Neural progenitor cell (in vitro differentiated cells): ENCODE measurements around the gene GALNT17. TPM values are rescaled to one million over a fixed set of nuclear protein-coding genes. Genes with fewer than 3 reads are reported as not detected.

Experiments
- DNase-seq: peaks from one replicate; pipeline ENCODE4 v3.0.0-alpha.2; 2016; ENCODE audit warnings: low spot score
- H2AFZ ChIP-seq: fragments of 200-600 bp; sonication (generic); replicated peaks from 2 replicates; pipeline ENCODE4 v1.6.1; 2016; ENCODE audit warnings: antibody characterized with exemption
- H3F3A ChIP-seq: fragments of 200-600 bp; sonication (generic); 2 replicates; pipeline ENCODE4 v1.6.1; 2016; ENCODE audit warnings: antibody characterized with exemption, low read depth
- H3K27ac ChIP-seq: fragments of 200-600 bp; sonication (generic); 2 replicates; pipeline ENCODE4 v1.5.1; 2016; ENCODE audit warnings: mild to moderate bottlenecking
- H3K27me3 ChIP-seq: fragments of 200-600 bp; sonication (generic); 2 replicates; pipeline ENCODE4 v1.6.1; 2016; ENCODE audit warnings: mild to moderate bottlenecking, moderate library complexity
- H3K36me3 ChIP-seq: fragments of 200-600 bp; sonication (generic); 2 replicates; pipeline ENCODE4 v1.5.1; 2016
- H3K4me1 ChIP-seq: fragments of 200-600 bp; sonication (generic); 2 replicates; pipeline ENCODE4 v1.6.1; 2016; ENCODE audit warnings: mixed run types
- H3K4me2 ChIP-seq: fragments of 200-600 bp; sonication (generic); 2 replicates; pipeline ENCODE4 v1.6.1; 2016
- H3K4me3 ChIP-seq: fragments of 200-600 bp; sonication (generic); 2 replicates; pipeline ENCODE4 v1.5.1; 2016
- H3K79me2 ChIP-seq: fragments of 200-600 bp; sonication (generic); 2 replicates; pipeline ENCODE4 v1.6.1; 2016; ENCODE audit warnings: low read depth
- H3K9ac ChIP-seq: fragments of 200-600 bp; sonication (generic); 2 replicates; pipeline ENCODE4 v1.6.1; 2016
- H3K9me3 ChIP-seq: fragments of 200-600 bp; sonication (generic); 2 replicates; pipeline ENCODE4 v1.5.1; 2016; ENCODE audit warnings: low read depth
- H4K20me1 ChIP-seq: fragments of 200-600 bp; sonication (generic); 2 replicates; pipeline ENCODE4 v1.6.1; 2016; ENCODE audit warnings: low read depth
- H3K27ac Mint-ChIP-seq: 3 replicates; pipeline ENCODE4 v1.8.0; 2021; ENCODE audit warnings: mixed read lengths
- H3K27me3 Mint-ChIP-seq: 2 replicates; pipeline ENCODE4 v1.8.0; 2022; ENCODE audit warnings: low read depth, mild to moderate bottlenecking, inconsistent platforms, moderate library complexity, mixed read lengths; ENCODE audit not compliant: insufficient read depth
- H3K36me3 Mint-ChIP-seq: 3 replicates; pipeline ENCODE4 v1.8.0; 2021; ENCODE audit warnings: mixed read lengths
- H3K4me1 Mint-ChIP-seq: 3 replicates; pipeline ENCODE4 v1.8.0; 2021; ENCODE audit warnings: mixed read lengths
- H3K4me3 Mint-ChIP-seq: 3 replicates; pipeline ENCODE4 v1.8.0; 2021; ENCODE audit warnings: mild to moderate bottlenecking, moderate library complexity, mixed read lengths
- H3K9me3 Mint-ChIP-seq: 3 replicates; pipeline ENCODE4 v1.8.0; 2020; ENCODE audit warnings: mixed read lengths
- CTCF ChIP-seq: fragments of 200-600 bp; sonication (generic); IDR thresholded peaks from 2 replicates; pipeline ENCODE4 v1.5.1; 2017; ENCODE audit warnings: antibody characterized with exemption, mild to moderate bottlenecking
- EZH2 ChIP-seq: fragments of 200-600 bp; sonication (generic); IDR thresholded peaks from 2 replicates; pipeline ENCODE4 v1.6.1; 2017; ENCODE audit warnings: antibody characterized with exemption, mild to moderate bottlenecking, moderate library complexity
- EZH2phosphoT487 ChIP-seq: fragments of 200-600 bp; sonication (generic); IDR thresholded peaks from 2 replicates; pipeline ENCODE4 v1.6.1; 2017; ENCODE audit warnings: antibody characterized with exemption
- total RNA-seq: library from RNA; depleted of rRNA; stranded (reverse); fragments of >200 nt; gene quantifications from 2 replicates; pipeline ENCODE4 v1.2.3, GENCODE V29; 2015; ENCODE audit warnings: low replicate concordance

GALNT17 gene
- total RNA-seq, 1 donor from 2014 or later: 17.1 TPM

GRCh38 chr7:71145906-71146901 lies 14.3 kb downstream of the GALNT17 start:
- peaks cover 79% of the 10 kb centered on the region for H3K79me2 ChIP-seq
- H2AFZ ChIP-seq: no peak overlapping the region
- Mint-ChIP-seq H3K27ac (peak overlapping the region; percentile 42), H3K36me3 (peaks cover 15% of the 10 kb centered on the region), H3K4me3 (no peak overlapping the region), H3K9me3 (peaks cover 9% of the 10 kb centered on the region), H3K27me3 (peaks cover 8% of the 10 kb centered on the region), H3K4me1 (peaks cover 10% of the 10 kb centered on the region)
- no peaks in the 10 kb centered on the region for H3K27me3 ChIP-seq
- no peak overlapping the region for H3K9ac ChIP-seq
- peak overlapping the region; percentile 9 for H3K4me2 ChIP-seq
- no peaks in the 10 kb centered on the region for H3K36me3 ChIP-seq
- peak overlapping the region; percentile 3 for H3K27ac ChIP-seq
- no peak overlapping the region for H3K4me3 ChIP-seq
- peaks cover 7% of the 10 kb centered on the region for H4K20me1 ChIP-seq
- TF ChIP-seq EZH2 (no peak), CTCF (no peak), EZH2phosphoT487 (no peak)
- no peak for DNase-seq
- peaks cover 11% of the 10 kb centered on the region for H3K4me1 ChIP-seq
- peaks cover 7% of the 10 kb centered on the region for H3F3A ChIP-seq
- H3K9me3 ChIP-seq: no peaks in the 10 kb centered on the region

GRCh38 chr7:71148098-71148497 lies 16.2 kb downstream of the GALNT17 start:
- no peak for DNase-seq
- H3K27ac ChIP-seq: no peak overlapping the region
- Mint-ChIP-seq H3K9me3 (peaks cover 7% of the 10 kb centered on the region), H3K4me3 (no peak overlapping the region), H3K4me1 (peaks cover 10% of the 10 kb centered on the region), H3K27ac (no peak overlapping the region), H3K27me3 (peaks cover 8% of the 10 kb centered on the region), H3K36me3 (peaks cover 12% of the 10 kb centered on the region)
- H3K9ac ChIP-seq: no peak overlapping the region
- peaks cover 69% of the 10 kb centered on the region for H3K79me2 ChIP-seq
- H3F3A ChIP-seq: peaks cover 19% of the 10 kb centered on the region
- no peaks in the 10 kb centered on the region for H3K9me3 ChIP-seq
- TF ChIP-seq EZH2phosphoT487 (no peak), CTCF (no peak), EZH2 (no peak)
- peaks cover 26% of the 10 kb centered on the region for H3K4me1 ChIP-seq
- no peak overlapping the region for H3K4me2 ChIP-seq
- H4K20me1 ChIP-seq: peaks cover 15% of the 10 kb centered on the region
- no peak overlapping the region for H2AFZ ChIP-seq
- H3K4me3 ChIP-seq: no peak overlapping the region
- H3K27me3 ChIP-seq: no peaks in the 10 kb centered on the region
- H3K36me3 ChIP-seq: no peaks in the 10 kb centered on the region

GRCh38 chr7:71155236-71155635 lies 23.3 kb downstream of the GALNT17 start:
- H3F3A ChIP-seq: peaks cover 11% of the 10 kb centered on the region
- no peaks in the 10 kb centered on the region for H3K4me1 Mint-ChIP-seq
- H3K27ac Mint-ChIP-seq: no peak overlapping the region

More at GRCh38 chr7:71155236-71155635, 23.3 kb downstream of the GALNT17 start:
- peaks cover 8% of the 10 kb centered on the region for H4K20me1 ChIP-seq
- peaks cover 17% of the 10 kb centered on the region for H3K4me1 ChIP-seq
- H3K4me3 Mint-ChIP-seq: no peak overlapping the region
- TF ChIP-seq EZH2phosphoT487: no peak
- TF ChIP-seq CTCF: no peak
- no peak for TF ChIP-seq EZH2
- no peak for DNase-seq
- H3K36me3 Mint-ChIP-seq: no peaks in the 10 kb centered on the region
- H3K4me3 ChIP-seq: no peak overlapping the region
- H3K9me3 Mint-ChIP-seq: no peaks in the 10 kb centered on the region
- no peak overlapping the region for H3K4me2 ChIP-seq
- no peak overlapping the region for H3K27ac ChIP-seq
- H3K27me3 ChIP-seq: no peaks in the 10 kb centered on the region
- H3K9ac ChIP-seq: no peak overlapping the region
- H3K36me3 ChIP-seq: no peaks in the 10 kb centered on the region
- H3K27me3 Mint-ChIP-seq: peaks cover 3% of the 10 kb centered on the region
- H2AFZ ChIP-seq: no peak overlapping the region
- H3K9me3 ChIP-seq: no peaks in the 10 kb centered on the region
- H3K79me2 ChIP-seq: peaks cover 71% of the 10 kb centered on the region
